T-helper 9 cell (primary cell): Measurements from ENCODE around the gene MAN1B1.

Experiments
- DNase-seq: peaks from one replicate; pipeline ENCODE4 v3.0.0-alpha.2; 2020

Gene MAN1B1

DNA sequence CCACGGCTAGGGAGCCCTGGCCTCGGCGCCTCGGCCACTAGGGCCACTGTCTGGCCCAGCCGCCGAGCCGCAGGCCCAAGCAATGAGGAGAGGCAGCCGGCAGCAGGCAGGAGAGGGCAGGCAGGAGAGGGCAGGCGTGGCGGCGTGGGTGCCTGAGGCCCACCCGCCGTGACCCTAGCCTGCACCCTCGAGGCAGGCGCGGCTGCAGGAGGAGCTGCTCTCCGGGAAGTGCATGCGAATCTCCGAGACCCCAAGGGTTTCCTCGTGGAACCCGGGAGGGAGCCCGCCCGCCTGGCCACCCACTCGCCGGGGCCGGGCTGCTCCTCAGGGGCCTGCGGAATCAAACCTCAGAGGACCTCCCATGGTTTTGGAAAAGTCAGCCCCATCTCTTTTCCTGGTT lies 61.5 kb downstream of the MAN1B1 start:
- DNase-seq: no peak

DNA sequence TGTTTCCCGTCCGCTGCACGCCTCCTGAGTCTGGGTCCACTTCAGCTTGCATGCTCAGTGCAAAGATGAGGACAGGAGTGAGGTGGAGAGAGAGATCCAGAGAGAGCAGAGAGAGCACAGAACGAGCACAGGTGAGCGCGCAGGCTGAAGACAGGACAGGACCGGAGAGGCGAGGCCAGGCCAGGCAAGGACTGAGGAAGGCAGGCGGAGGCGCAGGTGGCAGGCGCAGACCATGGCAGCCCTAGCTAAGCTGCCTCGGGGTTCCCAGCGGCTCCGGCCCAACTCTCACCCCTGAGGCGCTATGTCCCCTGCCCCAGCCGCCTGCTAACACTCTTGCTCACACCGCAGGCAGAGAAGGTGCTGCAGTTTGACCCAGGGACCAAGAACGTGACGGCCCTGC lies 61.9 kb downstream of the MAN1B1 start:
- no peak for DNase-seq

DNA sequence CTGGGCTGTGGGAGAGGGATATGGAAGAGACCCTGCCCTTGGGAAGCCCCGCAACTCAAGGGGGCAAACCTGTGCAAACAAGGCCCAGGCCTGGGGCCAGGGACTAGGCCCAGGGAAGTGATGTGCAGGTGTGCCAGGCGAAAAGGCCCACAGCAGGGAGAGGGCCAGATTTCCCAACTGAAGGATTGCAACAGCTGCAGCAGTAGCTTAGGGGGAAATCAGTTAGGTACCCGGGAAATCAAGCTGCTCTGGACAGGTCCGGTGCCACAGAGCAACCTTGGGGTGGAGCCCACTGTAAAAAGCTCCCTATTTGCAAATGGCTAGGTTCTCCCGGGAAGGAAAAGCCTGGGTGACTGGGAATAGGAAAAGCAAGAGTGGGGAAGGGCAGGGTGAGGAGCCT lies 62.6 kb downstream of the MAN1B1 start:
- DNase-seq: no peak

DNA sequence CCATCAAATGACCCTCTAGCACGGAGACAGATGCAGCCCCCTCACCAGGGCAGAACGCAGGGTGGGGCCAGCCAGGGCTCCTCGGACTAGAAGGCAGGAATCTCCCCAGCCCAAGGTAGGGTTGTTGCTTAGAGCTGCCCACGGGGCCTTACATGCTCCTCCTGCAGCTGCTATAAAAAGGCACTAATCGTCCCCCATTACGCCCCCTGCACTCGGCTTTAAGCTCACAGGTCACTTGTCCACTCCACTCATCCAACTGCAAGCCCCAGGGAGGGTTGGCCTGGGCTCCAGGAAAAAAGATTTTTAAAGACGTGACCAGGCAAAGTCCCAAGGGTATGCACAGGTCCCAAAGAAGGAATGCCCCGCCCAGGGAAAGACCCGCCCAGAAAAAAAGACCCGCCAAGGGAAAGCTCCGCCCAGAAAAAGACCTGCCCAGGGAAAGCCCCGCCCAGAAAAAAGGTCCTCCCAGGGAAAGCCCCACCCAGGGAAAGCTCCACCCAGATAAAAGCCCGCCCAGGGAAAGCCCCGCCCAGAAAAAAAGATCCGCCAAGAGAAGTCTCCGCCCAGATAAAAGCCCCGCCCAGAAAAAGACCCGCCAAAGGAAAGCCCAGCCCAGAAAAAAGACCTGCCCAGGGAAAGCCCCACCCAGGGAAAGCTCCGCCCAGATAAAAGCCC lies 63.3 kb downstream of the MAN1B1 start:
- no peak for DNase-seq

DNA sequence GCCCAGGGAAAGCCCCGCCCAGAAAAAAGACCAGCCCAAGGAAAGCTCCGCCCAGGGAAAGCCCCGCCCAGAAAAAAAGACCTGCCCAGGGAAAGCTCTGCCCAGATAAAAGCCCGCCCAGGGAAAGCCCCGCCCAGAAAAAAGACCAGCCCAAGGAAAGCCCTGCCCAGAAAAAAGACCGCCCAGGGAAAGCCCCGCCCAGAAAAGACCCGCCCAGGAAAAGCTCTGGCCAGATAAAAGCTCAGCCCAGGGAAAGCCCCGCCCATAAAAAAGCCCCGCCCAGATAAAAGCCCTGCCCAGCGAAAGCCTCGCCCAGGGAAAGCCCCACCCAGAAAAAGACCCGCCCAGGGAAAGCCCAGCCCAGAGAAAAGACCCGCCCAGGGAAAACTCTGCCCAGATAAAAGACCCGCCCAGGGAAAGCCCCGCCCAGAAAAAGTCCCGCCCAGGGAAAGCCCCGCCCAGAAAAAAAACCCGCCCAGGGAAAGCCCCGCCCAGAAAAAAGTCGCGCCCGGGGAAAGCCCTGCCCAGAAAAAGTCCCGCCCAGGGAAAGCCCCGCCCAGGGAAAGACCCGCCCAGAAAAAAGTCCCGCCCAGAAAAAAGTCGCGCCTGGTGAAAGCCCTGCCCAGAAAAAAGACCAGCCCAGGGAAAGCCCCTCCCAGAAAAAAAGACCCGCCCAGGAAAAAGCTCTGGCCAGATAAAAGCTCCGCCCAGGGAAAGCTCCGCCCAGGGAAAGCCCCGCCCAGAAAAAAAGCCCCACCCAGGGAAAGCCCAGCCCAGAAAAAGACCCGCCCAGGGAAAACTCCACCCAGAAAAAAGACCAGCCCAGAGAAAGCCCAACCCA lies 64.1 kb downstream of the MAN1B1 start:
- no peak for DNase-seq

DNA sequence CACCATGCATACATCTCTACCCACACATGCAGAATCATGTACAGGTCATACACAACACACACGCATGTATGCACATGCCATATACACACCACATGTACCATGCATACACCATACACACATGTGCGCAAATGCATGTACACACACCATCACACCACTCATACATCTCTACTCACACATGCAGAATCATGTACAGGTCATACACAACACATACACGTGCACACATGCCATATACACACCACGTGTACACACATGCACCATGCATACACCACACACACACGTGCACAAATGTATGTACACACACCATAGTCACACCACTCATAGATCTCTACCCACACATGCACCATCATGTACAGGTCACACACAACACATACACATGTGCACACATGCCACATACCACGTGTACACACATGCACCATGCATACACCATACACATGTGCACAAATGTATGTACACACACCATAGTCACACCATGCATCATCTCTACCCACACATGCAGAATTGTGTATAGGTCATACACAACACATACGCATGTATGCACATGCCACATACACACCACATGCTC lies 66.1 kb downstream of the MAN1B1 start:
- no peak for DNase-seq

DNA sequence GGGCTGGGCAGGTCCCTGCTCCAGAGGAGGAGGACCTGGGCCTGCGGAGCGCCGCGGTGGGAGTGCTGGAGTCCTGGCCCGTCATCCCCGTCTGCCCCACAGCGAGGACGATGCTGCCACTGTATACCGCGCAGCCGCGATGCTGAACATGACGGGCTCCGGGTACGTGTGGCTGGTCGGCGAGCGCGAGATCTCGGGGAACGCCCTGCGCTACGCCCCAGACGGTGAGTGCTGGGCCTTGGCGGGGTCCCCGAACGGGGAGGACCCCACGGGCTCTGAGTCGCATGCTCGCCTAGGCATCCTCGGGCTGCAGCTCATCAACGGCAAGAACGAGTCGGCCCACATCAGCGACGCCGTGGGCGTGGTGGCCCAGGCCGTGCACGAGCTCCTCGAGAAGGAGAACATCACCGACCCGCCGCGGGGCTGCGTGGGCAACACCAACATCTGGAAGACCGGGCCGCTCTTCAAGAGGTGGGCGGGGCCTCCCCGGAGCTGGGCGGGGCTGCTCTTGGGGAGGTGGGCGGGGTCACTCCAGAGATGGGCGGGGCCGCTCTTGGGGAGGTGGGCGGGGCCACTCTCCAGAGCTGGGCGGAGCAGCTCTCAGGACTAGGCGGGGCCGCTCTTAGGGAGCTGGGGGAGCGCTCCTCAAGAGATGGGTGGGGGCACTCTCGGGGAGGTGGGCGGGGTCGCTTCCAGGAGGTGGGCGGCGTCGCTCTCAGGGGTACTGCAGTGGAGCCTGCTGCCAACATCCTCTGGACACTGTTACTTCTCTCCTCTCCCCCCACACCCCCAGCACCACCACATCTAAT lies 70.0 kb downstream of the MAN1B1 start:
- DNase-seq: peak; percentile 45

DNA sequence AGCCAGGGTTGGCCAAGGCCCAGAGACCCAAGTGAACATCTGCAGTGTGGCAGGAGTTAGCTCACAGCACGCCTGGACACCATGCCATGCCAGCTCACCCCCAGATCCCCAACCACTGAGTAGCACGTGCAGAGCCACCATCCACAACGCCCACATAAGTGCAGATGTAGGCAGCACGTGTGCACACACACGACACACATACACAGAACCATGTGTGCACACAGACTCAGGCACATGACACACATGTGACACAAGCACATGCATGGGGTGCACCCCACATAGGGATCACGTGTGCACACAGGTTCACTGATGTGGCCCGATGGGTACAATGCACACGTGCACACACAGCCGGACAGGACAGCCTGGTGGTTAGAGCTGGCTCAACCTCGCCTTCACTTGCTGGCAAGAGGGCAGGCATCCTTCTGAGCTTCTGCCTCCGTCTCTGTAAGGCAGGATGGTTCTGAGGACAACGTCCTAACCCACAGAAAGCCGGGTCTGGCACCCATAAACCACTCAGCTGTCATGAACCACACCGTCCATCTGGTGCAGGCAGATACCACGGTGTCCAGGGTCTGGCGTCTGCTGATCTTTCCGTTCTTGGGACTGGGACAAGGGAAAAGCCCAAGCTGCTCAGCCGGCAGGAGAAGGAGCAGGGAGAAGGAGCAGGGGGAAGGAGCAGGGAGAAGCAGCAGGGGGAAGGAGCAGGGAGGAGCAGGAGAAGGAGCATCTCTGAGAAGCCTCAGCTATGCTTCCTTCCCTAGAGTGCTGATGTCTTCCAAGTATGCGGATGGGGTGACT lies 71.0 kb downstream of the MAN1B1 start:
- no peak for DNase-seq

DNA sequence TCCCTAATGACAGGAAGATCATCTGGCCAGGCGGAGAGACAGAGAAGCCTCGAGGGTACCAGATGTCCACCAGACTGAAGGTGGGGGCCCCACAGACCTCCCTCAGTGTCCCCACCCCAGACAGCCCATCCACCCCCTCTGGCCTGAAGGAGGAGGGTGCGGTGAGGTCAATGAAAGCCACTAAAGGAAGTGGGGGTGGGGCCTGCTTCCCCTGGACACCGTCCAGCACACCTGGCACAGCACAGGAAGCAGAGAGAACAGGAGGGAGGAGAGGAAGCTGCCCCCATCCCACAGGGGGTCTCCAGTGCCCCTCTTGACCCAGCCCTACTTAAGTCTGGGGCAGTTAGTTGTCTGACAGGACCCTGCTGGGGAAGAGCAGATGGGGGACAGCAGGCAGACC lies 71.8 kb downstream of the MAN1B1 start:
- DNase-seq: no peak
